WERI-Rb-1 (cell line): ENCODE results near the gene CCDC7.

Source experiments
- DNase-seq: peaks from one replicate; pipeline ENCODE4 v3.0.0-alpha.2; 2020
- H3K27ac ChIP-seq: fragments of 250-450 bp; sonication (Bioruptor Pico); 2 replicates; pipeline ENCODE4 v1.5.1; 2020; ENCODE audit warnings: mild to moderate bottlenecking, moderate library complexity
- H3K27me3 ChIP-seq: fragments of 250-450 bp; sonication (Bioruptor Pico); 2 replicates; pipeline ENCODE4 v1.5.1; 2021; ENCODE audit warnings: mild to moderate bottlenecking, low read depth, moderate library complexity; ENCODE audit not compliant: insufficient read depth, severe bottlenecking
- H3K36me3 ChIP-seq: fragments of 250-450 bp; sonication (Bioruptor Pico); 2 replicates; pipeline ENCODE4 v1.5.1; 2020; ENCODE audit warnings: mild to moderate bottlenecking, moderate library complexity
- H3K4me3 ChIP-seq: 2 replicates; pipeline ENCODE4 v1.5.1; 2011; ENCODE audit warnings: low read depth, mild to moderate bottlenecking, control low read depth, low read length
- H3K9me3 ChIP-seq: fragments of 250-450 bp; sonication (Bioruptor Pico); 2 replicates; pipeline ENCODE4 v1.5.1; 2021; ENCODE audit warnings: mild to moderate bottlenecking, moderate library complexity; ENCODE audit not compliant: severe bottlenecking
- TF ChIP-seq, protein P1 (sequence below): IDR thresholded peaks from 2 replicates; pipeline ENCODE4 v1.5.1; 2011; ENCODE audit warnings: low read depth, mild to moderate bottlenecking, control low read depth, inconsistent platforms, low read length

Gene CCDC7

GRCh38 chr10:32865170-32865569 lies 419.2 kb downstream of the CCDC7 start:
- no peak overlapping the region for H3K27ac ChIP-seq
- H3K4me3 ChIP-seq: no peak overlapping the region
- no peaks in the 10 kb centered on the region for H3K27me3 ChIP-seq
- no peaks in the 10 kb centered on the region for H3K36me3 ChIP-seq
- TF ChIP-seq, protein P1, sequence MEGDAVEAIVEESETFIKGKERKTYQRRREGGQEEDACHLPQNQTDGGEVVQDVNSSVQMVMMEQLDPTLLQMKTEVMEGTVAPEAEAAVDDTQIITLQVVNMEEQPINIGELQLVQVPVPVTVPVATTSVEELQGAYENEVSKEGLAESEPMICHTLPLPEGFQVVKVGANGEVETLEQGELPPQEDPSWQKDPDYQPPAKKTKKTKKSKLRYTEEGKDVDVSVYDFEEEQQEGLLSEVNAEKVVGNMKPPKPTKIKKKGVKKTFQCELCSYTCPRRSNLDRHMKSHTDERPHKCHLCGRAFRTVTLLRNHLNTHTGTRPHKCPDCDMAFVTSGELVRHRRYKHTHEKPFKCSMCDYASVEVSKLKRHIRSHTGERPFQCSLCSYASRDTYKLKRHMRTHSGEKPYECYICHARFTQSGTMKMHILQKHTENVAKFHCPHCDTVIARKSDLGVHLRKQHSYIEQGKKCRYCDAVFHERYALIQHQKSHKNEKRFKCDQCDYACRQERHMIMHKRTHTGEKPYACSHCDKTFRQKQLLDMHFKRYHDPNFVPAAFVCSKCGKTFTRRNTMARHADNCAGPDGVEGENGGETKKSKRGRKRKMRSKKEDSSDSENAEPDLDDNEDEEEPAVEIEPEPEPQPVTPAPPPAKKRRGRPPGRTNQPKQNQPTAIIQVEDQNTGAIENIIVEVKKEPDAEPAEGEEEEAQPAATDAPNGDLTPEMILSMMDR: no peak
- no peaks in the 10 kb centered on the region for H3K9me3 ChIP-seq
- no peak for DNase-seq

- Histone ChIP-seq H3K27ac (no peak overlapping the region), H3K27me3 (no peaks in the 10 kb centered on the region), H3K9me3 (no peaks in the 10 kb centered on the region), H3K4me3 (no peak overlapping the region), H3K36me3 (no peaks in the 10 kb centered on the region)
- TF ChIP-seq, protein P1: no peak
- no peak for DNase-seq
Observed at GRCh38 chr10:32877915-32878314, 432.0 kb downstream of the CCDC7 start.

- Histone ChIP-seq H3K27ac (no peak overlapping the region), H3K27me3 (no peaks in the 10 kb centered on the region), H3K4me3 (no peak overlapping the region), H3K9me3 (no peaks in the 10 kb centered on the region), H3K36me3 (no peaks in the 10 kb centered on the region)
- no peak for DNase-seq
- TF ChIP-seq, protein P1: no peak
Observed at GRCh38 chr10:32878646-32879045, 432.7 kb downstream of the CCDC7 start.

GRCh38 chr10:32882076-32882475 lies 436.1 kb downstream of the CCDC7 start:
- Histone ChIP-seq H3K27ac (no peak overlapping the region), H3K4me3 (no peak overlapping the region), H3K27me3 (no peaks in the 10 kb centered on the region), H3K36me3 (no peaks in the 10 kb centered on the region), H3K9me3 (no peaks in the 10 kb centered on the region)
- DNase-seq: no peak
- TF ChIP-seq, protein P1: no peak

- Histone ChIP-seq H3K36me3 (no peaks in the 10 kb centered on the region), H3K4me3 (no peak overlapping the region), H3K27ac (no peak overlapping the region), H3K27me3 (no peaks in the 10 kb centered on the region), H3K9me3 (no peaks in the 10 kb centered on the region)
- no peak for DNase-seq
- TF ChIP-seq, protein P1: no peak
Observed at GRCh38 chr10:32887481-32887880, 441.5 kb downstream of the CCDC7 start.

GRCh38 chr10:32888161-32888927 lies 442.4 kb downstream of the CCDC7 start:
- Histone ChIP-seq H3K27me3 (no peaks in the 10 kb centered on the region), H3K9me3 (no peaks in the 10 kb centered on the region), H3K27ac (no peak overlapping the region), H3K4me3 (no peak overlapping the region), H3K36me3 (no peaks in the 10 kb centered on the region)
- DNase-seq: no peak
- TF ChIP-seq, protein P1: no peak
